ENCODE results near the gene LCNL1. TPM values are rescaled to one million over a fixed set of nuclear protein-coding genes. Genes with fewer than 3 reads are reported as not detected.

Gene LCNL1
- polyA plus RNA-seq, 3 donors, result 0.03 to 0.23 (median 0.12) TPM

GRCh38 chr9:136973618-136974617 lies 8.9 kb upstream of the LCNL1 start:
- DNase-seq (ENCODE audit: low read depth in 3 of 3, low spot score in 2 of 3), result no peak

GRCh38 chr9:136974817-136975535 lies 7.8 kb upstream of the LCNL1 start:
- no peak for DNase-seq (ENCODE audit: low read depth in 3 of 3, low spot score in 2 of 3)

DNA sequence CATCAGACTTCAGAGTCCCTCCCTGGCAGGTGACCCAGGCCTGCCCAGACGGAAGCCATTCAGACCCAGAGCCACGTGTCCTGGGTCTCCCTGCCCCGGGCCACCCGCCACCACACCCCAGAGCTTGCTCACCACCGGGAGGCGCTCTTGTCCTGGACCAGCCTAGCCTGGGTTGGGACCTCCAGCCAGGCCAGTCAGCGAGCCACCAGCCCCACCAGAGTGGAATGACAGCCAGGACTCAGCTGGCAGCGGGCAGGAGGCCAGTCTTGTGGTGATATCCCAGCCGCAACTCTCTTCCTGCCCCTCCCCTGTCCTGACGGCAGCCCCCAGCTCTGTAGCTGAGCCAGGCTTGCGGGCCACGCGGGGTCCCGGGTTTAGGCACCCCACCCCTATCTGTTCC lies 7.1 kb upstream of the LCNL1 start:
- DNase-seq (ENCODE audit: low read depth in 3 of 3, low spot score in 2 of 3), result no peak

DNA sequence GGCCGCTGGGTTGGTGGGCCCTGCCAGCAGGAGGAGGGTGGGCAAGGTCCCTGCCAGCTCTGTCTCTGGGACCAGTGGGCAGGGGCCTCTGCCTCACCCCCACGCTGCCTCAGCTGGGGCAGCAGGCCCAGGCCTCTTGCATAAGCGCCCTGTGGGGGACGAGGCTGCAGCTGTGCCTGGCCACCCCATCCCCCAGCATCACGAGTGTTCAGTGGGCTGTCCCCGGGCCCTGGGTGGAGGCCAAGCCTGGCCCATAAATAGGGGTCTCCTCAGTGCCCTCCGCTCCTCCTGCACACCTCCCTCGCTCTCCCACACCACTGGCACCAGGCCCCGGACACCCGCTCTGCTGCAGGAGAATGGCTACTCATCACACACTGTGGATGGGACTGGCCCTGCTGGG lies 5.6 kb upstream of the LCNL1 start, which contains the start of gene PTGDS:
PTGDS (plus strand) TSS at position 282 of the 400 bp plus-strand sequence; CDS start at position 357, 75 bp downstream.
- DNase-seq (ENCODE audit: low read depth in 3 of 3, low spot score in 2 of 3), result no peak

DNA sequence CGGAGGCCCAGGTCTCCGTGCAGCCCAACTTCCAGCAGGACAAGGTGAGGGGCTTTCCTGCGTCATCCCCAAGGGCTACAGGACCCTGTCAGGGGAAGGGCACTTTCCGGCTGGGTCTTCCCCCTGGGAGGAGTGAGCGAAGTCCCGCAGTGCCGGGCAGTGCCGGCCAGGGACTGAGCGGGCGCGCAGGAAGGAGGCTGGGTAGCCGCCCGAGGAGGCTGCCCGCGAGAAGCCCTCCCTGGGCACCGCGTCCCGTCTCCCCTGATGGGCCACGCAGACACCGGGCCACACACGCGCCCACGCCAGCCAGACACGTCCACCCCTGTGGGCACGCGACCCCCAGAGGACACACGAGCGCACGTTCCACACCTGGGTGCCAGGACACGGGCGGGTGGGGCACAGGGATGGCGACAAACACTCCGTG lies 5.1 kb upstream of the LCNL1 start:
- no peak for DNase-seq (ENCODE audit: low read depth in 3 of 3, low spot score in 2 of 3)

DNA sequence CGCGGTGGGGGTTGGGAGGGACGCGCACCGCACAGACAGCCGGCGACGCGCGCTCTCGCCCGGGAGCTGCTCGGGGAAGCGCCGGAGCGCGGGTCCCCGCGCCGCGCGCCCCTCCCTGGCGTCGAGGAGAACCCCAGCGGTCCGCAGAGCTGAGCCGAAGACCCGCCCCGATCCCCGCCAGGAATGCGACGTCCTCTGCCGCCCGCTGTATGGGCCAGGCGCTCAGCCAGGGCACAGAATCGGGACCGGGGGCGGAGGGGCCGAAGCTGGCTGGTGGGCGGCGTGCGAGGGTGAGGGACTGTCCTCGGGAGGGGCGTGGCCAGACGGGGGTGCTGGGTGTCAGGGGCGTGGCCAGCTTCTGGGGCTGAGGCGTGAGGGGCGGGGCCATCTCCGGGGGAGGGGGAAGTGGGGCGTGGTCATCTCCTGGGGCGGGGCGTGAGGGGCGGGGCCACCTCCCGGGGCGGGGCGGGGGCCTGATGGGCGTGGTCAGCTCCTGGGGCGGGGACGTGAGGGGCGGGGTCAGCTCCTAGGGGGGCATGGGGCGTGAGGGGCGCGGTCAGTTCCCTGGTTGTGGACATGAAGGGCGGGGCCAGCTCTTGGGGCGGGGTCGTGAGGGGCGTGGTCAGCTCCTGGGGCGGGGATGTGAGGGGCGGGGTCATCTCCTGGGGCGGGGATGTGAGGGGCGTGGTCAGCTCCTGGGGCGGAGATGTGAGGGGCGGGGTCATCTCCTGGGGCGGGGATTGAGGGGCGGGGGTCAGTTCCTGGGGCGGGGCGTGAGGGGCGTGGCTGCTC lies 4.5 kb upstream of the LCNL1 start:
- no peak for DNase-seq (ENCODE audit: low read depth in 3 of 3, low spot score in 2 of 3)

DNA sequence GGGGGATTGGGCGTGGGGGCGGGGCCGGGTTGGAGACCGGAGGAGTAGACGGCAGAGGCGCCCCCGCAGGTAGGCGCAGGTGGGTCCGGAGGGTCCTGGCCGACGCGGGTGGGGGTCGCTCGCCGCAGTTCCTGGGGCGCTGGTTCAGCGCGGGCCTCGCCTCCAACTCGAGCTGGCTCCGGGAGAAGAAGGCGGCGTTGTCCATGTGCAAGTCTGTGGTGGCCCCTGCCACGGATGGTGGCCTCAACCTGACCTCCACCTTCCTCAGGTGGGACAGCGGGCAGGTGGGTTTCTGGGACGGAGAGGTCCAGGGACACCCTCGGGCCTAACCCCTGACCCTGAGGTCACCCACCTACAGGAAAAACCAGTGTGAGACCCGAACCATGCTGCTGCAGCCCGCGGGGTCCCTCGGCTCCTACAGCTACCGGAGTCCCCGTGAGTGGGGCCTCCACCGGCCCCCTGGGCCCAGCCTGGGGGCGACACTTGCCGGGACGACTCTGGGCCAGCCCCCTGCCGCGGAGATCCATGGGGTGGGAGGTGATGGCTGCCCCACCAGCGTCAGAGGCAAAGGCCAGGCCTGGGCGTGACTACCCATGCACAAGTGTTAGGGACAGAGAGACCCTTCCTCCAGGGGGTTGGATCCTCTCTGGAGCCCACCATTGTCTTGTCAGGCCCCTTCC lies 3.8 kb upstream of the LCNL1 start:
- DNase-seq (ENCODE audit: low read depth in 3 of 3, low spot score in 2 of 3), result no peak

DNA sequence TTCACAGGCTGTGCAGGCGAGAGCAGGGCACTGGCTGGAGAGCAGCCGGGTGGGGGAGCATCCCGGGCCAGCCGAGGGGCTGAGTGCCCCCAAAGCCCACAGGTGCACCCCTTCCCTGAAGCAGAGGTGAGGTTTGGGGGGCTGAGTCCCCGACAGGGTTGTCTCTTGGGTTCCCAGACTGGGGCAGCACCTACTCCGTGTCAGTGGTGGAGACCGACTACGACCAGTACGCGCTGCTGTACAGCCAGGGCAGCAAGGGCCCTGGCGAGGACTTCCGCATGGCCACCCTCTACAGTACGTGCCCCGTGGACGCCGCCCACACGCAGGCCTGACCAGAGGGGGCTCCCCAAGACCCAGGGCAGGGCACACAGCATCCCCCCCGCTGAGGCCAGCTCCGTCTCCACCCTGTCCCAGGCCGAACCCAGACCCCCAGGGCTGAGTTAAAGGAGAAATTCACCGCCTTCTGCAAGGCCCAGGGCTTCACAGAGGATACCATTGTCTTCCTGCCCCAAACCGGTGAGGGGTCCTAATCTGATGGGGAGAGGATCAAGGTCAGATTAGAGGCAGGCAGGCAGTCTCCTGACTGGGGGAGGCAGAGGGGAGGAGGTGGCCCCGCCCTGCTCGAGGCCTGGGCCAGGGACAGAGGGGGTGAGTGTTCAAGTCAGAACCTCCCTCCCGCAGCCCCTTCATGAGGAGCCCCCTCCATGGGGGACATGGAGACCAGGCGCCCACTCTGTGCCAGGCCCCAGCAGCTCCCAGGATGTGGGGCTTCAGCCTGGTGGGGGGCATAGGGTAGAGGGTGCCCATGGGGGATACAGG lies 2.8 kb upstream of the LCNL1 start:
- DNase-seq (ENCODE audit: low read depth in 3 of 3, low spot score in 2 of 3), result no peak

GRCh38 chr9:136980669-136981478 lies 1.9 kb upstream of the LCNL1 start:
- no peak for DNase-seq (ENCODE audit: low read depth in 3 of 3, low spot score in 2 of 3)

- no peak for DNase-seq (ENCODE audit: low read depth in 3 of 3, low spot score in 2 of 3)
These were observed 1.1 kb upstream of the LCNL1 start for GRCh38 chr9:136981588-136982231.

DNA sequence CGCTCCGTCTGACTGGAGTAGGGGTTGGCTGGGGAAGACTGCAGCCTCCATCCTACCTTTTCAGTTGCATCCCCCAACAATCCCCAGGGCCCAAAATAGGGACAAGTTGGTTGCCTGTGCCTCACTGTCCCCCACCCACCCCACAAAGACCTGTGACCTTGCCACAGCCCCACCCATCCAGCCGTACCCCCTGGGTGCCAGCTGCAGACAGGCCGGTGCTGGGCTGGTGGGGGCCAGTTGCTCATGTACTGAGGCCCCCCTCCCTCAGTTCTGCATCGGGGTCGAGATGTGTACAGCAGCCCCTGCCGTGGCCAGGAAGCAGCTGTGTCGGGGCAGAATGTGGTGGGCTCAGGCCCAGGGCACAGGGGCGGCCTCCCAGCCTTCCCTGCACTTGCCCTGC lies 374 bp downstream of the LCNL1 start:
- DNase-seq (ENCODE audit: low read depth in 3 of 3, low spot score in 2 of 3), result no peak

GRCh38 chr9:136983656-136984314 lies 992 bp downstream of the LCNL1 start:
- DNase-seq (ENCODE audit: low read depth in 3 of 3, low spot score in 2 of 3), result no peak

- DNase-seq (ENCODE audit: low read depth in 3 of 3, low spot score in 2 of 3), result no peak
These were observed 1.8 kb downstream of the LCNL1 start for GRCh38 chr9:136984464-136985026.

GRCh38 chr9:136985027-136985602 lies 2.3 kb downstream of the LCNL1 start:
- DNase-seq (ENCODE audit: low read depth in 3 of 3, low spot score in 2 of 3), result no peak

DNA sequence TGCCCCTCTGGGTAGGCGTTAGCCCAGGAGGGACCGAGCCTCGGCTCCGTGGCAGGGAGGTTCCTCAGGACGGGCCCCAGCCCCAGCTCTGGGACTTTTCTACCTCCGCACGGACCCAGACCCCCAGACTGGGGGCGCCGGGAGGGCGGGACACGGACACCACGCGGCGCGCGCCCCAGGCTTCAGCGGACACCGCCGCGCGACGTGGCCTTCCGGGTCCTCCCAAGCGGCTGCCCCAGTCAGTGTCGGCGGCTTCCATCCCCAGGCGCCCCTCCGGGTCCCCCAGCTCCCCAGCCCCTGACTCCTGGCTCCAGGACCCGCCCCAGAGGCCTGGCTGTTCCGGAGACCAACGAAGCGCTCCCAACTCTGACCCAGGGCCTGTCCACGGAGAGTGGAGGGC lies 3.1 kb downstream of the LCNL1 start:
- no peak for DNase-seq (ENCODE audit: low read depth in 3 of 3, low spot score in 2 of 3)

- DNase-seq (ENCODE audit: low read depth in 3 of 3, low spot score in 2 of 3), result no peak
These were observed 6.1 kb downstream of the LCNL1 start for GRCh38 chr9:136988872-136989271.
